Fibroblast of skin of back (primary cell): ENCODE measurements around the gene ASF1B. TPM values are rescaled to one million over a fixed set of nuclear protein-coding genes. Genes with fewer than 3 reads are reported as not detected.
A peak's percentile ranks its signal among the peaks of the same experiment; 100 is the strongest.
"Not testable (repeated sequence)": the region's sequence is repeated elsewhere in the genome, so short reads cannot be mapped to it uniquely, and the experiment has no call there.

Experiments
- DNase-seq: peaks from one replicate; pipeline ENCODE4 v3.0.0-alpha.2; 2013
- polyA plus RNA-seq, 2 experiments: library from polyadenylated mRNA; unstranded; fragments of 120-200 nt; gene quantifications; one replicate each; pipeline ENCODE4 v1.2.1, GENCODE V29; 2013; ENCODE audit not compliant: insufficient read length in 2 of 2

The ASF1B gene
- 34.3 TPM for polyA plus RNA-seq (2013, experiment 1 of 2; ENCODE audit: insufficient read length)
- polyA plus RNA-seq (2013, experiment 2 of 2; ENCODE audit: insufficient read length): 2.1 TPM

DNA sequence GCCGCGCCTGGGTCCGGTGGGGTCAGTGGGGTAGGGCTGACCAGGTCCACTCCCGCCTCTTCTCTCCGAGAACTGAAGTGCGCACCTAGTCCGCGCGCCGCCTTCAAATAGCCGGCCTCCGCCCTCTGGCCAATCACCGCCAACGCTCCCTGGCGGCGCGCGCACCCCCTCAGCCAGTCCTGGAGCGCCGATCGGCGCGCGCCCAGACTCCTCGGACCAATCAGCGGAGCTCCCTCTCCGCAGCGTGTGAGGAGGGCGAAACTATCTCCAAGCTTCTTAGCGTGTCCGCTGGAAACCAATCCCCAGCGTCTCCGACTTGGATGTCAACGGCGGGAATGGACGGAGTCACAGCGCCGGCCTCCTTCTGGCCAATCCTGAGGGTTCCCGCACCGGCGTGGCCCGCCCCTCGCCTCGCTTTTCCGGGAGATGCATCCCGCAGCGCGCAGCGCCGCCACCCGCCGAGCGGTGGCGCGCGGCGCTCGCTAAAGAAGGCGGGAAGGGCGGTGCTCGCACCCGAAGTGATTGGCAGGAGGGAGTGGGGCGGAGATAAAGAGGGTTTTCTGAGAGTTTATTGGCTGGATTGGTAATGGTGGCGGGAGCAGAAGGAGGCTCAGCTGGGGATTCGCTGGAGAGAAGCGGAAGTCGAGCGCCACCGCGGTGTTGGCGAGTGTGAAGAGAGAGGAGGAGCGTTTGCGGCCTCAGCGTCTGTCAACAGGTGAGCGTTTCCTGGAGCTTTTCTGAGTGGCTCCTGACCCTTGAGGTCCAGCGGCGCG, at the start of gene ASF1B:
ASF1B (minus strand) TSS at position 81 of the 773 bp plus-strand sequence. CDS start 133 bp downstream, outside the sequence.
- peak; percentile 100 for DNase-seq

DNA sequence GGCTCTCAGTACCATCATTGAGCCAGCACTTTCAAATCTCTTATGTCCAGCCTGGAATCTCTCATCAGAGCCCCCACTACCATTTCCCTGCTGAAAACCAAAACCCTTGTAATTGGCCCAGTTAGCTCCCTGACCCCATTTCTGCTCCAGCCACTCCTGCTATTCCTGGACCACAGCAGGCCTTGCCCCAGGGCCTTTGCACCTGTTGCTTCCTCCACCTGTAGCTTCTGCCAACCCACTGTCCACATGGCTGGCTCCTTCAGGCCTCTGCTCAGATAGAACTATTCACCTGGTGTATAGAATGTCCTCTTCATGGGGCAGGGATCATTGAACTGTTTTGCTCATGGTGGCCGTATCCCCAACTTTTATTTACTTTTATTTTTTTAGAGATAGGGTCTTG, 49.3 kb upstream of the ASF1B start:
- DNase-seq: not testable (repeated sequence)

DNA sequence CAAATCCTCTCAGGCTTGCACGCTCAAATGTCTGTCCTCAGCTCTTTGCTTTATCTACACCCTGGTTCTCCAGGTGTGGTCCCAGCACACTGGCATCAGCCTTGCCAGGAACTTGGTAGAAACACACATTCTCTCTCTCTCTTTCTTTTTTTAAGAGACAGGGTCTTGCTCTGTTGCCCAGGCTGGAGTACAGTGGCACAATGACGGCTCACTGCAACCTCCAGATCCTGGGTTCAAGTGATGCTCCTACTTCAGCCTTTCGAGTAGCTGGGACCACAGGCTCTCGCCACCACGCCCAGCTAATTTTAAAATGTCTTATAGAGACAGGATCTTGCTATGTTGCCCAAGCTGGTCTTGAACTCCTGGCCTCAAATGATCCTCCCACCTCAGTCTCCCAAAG, 48.8 kb upstream of the ASF1B start:
- no peak for DNase-seq

DNA sequence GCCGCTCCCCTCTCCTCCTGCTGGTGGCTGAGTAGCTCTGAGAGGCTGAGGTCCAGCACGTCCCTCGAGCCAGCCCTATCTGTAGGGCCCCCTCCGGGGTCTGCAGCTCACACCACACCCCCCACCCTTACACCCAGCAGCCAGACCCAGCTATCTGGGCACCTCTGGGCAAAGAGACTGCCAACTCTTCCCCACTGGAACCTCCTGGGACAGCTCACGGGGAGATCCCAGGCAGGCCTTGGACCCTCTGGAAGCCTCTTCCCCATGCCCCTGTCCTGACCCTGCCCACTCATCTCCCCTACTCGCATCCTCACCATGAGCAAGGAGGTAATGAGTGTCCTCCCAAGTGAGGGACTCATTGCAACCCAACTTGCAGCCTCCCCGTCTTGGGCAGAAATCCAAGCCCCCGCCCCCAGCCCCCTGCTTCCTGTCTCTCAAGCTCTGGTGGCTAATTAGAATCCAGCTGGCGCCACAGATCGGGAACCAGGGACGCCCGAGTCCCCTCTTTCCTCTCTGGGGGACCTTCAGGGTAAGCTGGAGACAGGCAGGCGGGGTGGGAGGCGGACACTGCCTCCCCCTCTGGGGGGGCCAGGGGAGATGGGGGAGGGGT, 47.5 kb upstream of the ASF1B start:
- DNase-seq: no peak

DNA sequence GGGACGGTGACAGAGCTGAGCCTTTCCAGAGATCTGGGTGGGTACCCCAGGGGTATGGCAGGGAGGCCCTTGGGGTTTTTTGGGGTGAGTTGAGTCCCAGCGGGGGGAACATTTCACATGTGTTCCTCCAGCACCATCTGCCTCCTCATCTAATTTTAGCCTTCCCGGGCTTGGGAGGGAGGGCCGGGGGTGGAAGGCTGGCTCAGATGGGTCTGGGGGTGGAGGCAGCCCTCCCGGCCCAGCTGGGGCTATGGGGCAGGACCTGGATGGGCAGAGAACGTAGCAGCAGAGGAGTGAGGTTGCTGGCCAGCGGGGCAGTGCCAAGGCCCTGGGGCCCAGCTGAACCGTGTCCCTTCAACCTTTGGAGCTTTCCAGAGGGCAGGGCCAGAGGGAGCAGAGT, 46.1 kb upstream of the ASF1B start:
- DNase-seq: no peak

DNA sequence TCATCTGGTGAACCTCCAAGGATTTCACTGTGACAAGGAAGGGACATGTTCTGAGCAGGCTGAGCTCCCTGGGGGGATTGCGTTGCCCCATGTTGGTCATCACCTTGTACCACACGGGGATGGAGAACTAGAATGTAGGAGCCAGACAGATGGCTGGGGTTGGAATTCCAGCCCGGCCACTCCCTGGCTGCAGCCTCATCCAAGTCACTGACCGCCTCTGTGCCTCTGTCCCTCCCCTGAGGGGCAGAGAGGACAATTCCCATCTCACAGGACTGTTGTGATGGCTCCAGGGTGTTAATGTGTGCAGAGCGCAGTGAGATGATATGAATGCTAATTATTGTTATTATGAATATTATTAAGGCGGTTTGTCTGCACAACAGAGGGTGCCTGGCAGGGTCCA, 45.5 kb upstream of the ASF1B start:
- no peak for DNase-seq

DNA sequence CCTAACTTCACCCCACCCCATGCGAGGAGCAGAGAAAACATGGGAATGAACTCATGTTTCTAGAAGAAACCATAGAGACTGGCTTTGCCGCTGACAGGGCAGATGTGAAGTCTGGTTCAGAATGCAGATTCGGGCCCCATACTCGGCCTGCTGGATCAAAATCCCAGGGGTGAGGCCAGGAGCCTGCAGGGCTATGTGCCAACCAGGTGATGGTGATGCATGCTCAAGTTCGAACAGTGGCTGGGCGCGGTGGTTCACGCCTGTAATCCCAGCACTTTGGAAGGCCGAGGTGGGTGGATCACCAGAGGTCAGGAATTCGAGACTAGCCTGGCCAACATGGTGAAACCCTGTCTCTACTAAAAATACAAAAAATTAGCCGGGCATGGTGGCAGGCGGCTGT, 44.8 kb upstream of the ASF1B start:
- DNase-seq: not testable (repeated sequence)

DNA sequence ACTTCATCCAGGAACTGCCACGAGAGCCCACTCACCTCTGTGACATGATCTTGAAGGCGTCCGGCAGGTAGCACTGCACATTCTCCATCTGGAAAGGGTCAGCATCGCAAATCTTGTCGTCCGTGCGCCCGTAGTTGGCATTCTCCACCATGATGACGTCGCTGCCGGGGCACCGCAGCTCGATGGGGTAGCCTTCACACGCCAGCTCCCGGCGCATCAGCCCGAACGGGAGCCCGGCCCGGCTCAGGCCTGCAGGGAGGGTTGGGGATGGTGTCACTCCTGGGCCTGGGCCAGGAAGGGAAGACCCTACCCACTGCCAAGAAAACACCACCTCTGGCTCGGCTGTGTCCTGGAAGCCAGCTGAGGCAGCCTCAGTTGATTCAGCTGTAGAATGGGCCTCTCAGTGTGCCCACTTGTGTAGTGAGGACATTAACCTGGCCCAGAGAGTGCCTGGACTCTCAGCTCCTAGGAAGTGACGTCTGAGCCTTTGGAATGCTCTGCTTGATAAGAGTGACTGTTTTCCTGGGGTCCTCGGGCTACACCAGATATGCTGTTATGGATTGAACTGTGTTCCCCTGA, 41.2 kb upstream of the ASF1B start:
- DNase-seq: no peak

DNA sequence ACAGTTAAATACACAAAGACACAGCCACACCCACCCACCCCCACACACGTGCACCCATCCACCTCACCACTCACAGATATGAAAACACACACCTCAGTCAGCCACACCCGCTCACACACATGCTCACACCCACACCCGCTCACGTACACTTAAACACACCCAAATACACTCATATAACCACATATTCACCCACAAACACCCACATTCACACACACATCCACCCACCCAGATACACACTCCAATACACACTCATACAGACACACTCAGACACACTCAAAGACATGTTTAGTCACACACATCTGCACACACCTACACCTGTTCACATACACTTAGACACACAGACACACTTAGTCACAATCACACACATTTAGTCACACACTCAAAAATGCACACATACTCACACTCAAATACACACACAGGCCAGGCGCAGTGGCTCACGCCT, 39.0 kb upstream of the ASF1B start:
- DNase-seq: no peak

DNA sequence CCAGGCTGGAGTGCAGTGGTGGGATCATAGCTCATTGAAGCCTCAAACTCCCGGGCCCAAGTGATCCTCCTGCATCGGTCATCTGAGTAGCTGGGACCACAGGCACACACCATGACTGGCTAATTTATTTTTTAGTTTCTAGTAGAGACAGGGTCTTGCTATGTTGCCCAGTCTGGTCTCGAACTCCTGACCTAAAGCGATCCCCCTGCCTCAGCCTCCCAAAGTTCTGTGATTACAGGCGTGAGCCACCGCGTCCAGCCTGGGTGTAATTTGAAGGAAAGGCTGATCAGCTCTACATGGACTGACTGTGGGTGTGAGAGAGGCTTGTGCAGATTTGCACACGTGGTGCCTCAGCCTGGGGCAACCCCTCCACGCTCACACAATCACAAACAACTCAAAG, 38.5 kb upstream of the ASF1B start:
- DNase-seq: no peak

DNA sequence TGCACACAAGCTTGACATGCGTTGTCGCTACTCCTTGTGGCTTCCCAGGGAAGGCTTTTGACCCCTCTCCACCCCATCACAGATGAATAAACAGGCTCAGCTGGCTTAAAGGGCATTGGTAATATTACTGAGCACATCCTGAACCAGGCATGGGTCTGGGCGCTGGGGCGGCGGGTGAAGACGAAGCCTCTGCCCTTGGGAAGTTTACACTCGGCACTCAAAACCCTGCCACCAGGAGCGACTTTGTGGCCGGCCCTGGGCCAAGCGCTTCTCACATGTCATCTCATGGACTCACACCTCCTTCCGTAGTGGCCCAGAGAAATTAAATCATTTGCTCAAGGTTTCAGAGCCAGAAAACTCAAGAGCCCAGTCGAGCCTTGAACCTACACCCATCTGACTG, 32.6 kb upstream of the ASF1B start:
- no peak for DNase-seq

DNA sequence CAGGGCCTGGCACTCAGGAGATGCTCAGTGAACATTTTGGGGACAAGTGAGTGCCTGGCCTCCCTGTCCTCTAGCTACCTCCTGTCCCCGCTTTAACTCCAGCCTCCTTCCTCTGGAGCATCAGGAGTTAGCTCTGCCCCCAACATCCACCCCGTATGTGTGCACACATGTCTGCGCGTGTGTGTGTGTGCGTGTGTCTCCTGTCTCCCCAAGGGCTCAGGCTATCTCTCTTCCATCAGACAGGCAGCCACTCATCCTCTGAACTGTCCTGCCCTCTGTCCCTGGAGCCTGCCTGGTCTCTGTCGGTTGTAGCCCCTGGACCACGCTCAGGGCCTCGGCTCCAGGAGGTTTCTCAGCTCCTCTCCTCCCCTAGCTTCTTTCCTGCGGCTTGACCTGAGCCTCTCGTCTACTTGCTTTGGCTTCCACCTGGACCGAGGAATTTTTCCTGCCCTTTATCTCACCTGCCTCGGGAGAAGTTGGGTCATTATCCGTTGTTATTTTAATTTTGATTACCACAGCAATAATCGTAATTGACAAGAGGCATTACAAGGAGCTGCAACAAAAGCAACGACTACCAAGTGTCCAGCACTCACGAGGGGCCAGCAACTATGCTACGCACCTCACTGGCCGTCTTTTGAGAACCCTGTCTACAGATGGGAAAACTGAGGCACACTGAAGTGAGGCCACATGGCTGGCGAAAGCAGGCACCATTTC, 32.0 kb upstream of the ASF1B start:
- DNase-seq: no peak

DNA sequence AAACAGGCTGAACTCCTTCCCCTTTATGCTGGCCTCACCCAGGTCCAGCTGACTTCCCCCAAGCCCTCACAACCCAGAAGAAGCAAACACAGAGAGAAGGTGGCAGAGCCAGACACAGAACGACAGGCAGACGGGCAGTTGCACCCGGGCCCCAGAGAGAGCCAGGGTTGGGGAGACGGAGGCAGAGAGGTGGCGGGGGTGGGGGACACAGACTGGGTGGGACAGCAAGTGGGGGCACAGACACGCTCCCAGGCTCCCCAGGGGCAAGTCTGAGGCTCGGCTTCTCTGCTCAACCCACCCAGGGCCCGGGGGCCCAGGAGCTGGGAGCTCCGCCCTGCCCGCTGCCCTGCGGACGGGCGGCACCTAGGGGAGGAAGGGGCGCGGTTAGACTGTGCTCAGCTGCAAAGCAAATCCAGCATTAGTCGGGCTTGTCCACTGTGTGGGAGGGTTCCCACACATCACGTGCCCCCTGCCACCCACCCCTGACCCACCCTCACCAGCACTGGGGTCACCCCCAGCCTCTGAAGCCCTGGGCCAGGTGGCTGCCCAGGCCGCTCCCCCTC, 31.3 kb upstream of the ASF1B start:
- no peak for DNase-seq

DNA sequence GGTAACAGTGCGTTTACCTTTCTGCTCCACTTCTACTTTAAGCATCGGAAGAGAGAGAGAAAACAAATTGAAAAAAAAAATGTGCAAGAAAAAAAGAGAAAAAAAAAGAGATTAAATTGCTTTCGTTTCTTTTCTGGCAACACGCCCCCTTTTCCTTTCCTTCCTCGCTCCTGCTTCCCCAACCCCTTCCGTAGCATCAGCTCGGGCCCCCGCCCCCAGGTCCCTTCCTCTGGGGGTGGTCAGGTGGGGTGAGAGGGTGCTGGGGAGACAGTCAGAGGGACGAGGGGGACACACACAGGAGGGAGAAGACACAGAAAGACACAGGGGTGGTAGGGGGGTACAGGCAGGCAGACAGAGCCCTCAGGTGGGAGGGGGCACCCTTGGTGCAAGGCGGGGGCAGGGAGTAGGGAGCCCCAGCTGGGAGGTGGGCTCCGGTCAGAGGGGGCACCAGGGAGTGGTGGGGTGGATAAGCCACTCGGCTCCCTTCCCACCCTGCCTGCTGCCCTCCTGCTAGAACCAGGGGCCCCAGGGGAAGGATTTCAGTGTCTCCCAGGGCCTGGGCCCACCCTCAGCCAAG, 30.7 kb upstream of the ASF1B start:
- DNase-seq: no peak

DNA sequence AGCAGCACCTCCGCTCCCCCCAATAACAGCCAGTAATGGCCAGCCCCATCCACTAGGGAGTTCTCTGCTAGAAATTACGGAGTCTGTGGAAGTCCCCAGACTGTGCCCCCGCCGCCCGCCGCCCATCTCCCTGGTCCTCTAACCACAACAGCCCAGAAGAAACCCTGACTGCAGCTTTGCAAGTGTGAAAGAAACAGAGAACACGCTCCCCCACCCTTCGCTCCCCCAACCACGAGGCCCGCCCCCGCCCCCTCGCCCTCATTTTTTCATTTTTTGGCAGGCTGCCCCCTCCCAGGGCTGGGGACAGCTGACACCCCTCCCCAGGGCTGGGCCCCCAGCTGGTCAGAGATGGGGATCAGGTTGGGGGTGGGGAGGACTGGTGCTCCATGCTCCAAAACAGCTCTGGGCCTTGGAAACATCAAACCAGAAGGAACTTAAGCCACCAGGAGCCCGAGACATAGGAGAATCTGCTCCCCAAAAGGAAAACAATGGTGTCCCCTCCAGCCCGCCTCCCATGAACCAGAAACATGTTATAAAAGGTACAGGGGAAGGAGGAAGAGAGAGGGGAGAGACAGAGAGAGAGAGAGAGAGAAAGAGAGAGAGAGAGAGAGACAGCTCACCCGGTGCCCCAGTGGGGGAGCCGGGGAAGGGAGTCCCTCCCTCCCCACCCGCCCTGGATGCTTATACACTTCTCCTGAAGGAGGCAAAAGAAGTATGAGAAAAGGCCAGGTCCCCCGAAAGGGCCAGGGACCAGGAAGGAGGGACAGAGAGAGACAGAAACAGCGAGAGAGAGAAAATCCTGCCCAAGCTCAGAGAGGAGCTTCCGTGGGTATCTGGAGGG, 29.8 kb upstream of the ASF1B start:
- no peak for DNase-seq

DNA sequence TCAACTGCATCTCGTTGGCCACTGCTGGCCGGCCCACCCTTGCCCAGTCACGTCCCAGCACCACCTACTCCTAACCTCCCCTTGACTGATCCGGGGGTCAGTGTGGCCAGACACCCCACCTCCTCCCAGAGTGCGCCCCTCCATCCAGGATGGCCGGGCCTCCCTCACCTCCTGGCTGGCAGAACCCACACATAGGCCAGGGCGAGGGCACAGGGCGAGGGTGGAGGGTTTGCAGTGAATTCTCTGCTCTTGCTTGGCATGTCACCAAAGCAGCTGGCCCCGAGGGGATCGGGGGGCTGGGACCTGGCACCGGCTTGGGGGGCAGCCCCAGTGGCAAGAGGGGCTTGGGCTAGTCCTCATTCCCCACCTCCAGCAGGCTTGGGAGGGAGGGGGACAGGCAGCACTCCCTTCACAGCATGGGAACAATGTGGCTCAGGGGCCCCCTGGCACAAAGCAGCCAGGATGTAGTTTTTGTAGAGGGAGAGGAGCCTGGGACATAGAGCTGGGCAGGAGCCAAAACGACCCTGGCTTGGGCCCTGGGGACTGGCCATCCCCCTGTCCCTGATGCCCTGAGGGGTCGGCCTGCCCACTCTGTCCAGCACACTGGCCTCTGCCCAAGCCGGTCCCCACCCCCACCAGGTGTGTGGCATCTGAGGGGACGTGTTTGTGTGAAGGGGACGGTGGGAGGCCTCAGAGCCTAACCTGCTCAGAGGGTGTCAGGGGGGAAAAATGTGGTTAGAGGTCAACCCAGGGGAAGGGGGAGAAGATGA, 28.5 kb upstream of the ASF1B start:
- DNase-seq: no peak

DNA sequence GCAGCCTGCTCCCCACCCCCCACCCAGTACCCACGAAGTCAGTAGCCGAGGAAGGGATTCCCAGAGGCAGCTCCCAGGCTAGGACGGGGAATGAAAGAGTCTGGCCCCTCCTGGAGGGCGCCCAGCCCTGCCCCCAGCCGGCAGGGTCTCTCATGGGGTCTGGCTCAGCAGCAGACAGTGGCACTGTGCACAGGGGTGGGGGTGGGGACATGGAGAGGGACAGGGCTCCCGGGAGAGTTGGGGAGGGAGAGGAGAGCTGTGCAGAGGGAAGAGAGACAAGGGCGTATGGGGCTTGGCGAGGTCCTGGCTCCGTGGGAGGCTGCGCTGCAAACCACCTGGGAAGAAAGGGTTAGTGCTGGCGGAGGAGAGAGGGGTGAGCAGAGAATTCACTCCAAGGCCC, 27.7 kb upstream of the ASF1B start:
- no peak for DNase-seq

DNA sequence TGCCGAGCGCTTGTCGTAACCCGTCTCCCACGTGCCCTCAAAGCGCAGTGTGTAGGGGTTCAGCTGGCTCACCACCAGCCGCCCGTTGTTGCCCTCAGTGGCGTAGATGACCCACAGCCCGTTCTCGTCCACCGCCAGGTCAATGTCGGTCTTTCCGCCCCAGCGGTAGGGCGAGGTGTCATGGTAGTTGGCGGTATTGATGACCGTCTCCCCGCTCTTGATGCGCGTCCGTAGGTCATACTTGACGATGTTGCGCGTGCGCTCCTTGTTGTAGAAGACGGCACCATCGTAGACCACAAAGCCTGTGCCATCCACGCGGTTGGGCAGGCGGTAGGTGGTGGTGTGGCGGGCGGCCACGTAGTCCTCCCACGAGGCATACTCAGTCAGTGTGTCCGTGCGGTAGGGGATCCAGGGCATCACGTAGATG, 26.5 kb upstream of the ASF1B start:
- DNase-seq: no peak

DNA sequence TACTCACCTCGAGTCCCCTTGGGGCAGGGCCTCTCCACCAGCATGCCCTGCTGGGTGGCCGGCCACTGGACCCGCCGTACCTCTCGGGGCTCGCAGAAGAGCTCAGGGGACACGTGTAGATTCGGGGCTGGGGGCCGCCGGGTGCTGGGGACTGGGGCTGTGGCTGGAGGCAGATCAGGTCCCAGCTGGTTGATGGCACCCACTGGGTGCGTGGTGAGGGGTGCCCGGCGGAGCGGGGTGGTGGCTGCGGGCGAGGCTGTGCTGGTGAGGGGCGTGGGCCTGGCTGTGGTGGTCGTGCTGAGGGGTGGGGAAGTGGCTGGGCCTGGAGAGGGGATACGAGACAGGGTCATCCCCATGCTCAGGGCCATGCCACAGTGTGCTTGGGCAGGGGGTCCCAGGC, 24.9 kb upstream of the ASF1B start:
- DNase-seq: no peak

DNA sequence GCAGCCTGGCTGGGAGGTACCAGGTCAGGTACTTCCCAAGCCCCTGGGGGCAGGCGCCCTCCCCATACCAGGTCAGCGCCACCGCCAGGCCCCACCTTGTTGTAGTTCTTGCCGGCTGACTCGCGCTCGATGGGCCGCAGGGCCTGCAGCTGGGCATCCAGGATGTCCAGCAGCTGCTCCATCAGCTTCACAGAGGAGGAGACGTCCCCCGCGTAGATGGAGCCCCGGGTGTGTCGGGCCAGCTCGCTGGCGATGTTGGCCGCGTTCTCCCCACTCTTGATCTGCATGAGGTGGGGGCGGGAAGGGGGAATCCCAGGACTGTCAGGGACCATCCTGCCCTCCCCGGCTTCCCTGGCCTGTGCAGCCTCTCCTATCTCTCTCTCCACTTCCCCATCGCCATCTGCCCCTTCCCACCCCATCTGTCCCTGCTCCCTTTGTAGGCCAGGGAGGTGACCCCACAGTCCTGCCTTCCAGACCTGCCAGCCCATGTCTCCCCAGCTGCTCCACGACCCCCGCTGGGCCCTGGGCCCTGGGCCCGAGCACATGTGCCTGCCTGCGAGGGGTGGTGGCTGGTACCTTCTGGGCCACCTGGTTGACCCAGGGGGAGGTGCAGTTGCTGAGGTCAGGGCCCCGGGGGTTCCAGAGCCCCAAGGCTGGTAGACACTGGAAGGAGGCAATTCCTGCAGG, 23.8 kb upstream of the ASF1B start:
- DNase-seq: no peak
